ENCODE measurements around the gene IL1R2.

DNA sequence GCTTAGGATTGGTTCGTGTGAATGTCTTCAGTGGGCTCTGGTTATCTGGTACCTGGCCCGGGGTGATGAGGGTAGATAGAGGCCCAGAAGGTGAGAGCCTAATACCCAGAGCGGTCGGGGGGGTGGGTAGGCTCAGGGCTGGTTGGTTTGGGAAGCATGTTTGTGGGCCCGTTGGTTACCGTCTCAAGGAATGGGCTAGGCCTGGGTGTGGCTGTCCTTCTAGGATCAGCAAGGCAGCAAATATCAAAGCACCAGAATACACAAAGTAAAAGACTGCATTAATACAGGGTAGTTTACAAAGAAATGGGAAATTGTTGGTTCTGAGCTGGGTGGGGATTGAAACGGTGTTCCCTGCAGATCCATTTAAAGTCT lies 6.0 kb upstream of the IL1R2 start:
- TF ChIP-seq POLR2AphosphoS5 (IDR thresholded peaks at IDR 0.05; ENCODE audit: low read depth, low read length) (no peak), POLR2A (IDR thresholded peaks at IDR 0.05; ENCODE audit: low read depth, low read length) (no peak), TAF1 (IDR thresholded peaks at IDR 0.05; ENCODE audit: borderline replicate concordance, low read depth, low read length) (no peak)

All from GM12892 (cell line).